H9 (cell line): Measurements from ENCODE around the gene FAM81A. TPM values are rescaled to one million over a fixed set of nuclear protein-coding genes. Genes with fewer than 3 reads are reported as not detected.
"Not testable (repeated sequence)": the region's sequence is repeated elsewhere in the genome, so short reads cannot be mapped to it uniquely, and the experiment has no call there.

Experiments
- DNase-seq: peaks from one replicate; pipeline ENCODE4 v3.0.0-alpha.2; 2017
- H2AFZ ChIP-seq: one replicate; pipeline ENCODE4 v1.6.1; 2013; ENCODE audit warnings: mild to moderate bottlenecking, low read length, control low read depth, moderate library complexity
- H2AK5ac ChIP-seq: 2 replicates; pipeline ENCODE4 v1.6.1; 2013; ENCODE audit warnings: low read length, control low read depth, mixed read lengths; ENCODE audit not compliant: insufficient read length
- H2BK120ac ChIP-seq: one replicate; pipeline ENCODE4 v1.6.1; 2013; ENCODE audit warnings: low read depth, mild to moderate bottlenecking, low read length, control low read depth, inconsistent platforms; ENCODE audit not compliant: poor library complexity, severe bottlenecking
- H2BK12ac ChIP-seq: 2 replicates; pipeline ENCODE4 v1.6.1; 2013; ENCODE audit warnings: low read length, control low read depth, mixed read lengths, low read depth; ENCODE audit not compliant: insufficient read length
- H2BK15ac ChIP-seq: 2 replicates; pipeline ENCODE4 v1.6.1; 2013; ENCODE audit warnings: low read depth, low read length, control low read depth
- H2BK20ac ChIP-seq: one replicate; pipeline ENCODE4 v1.6.1; 2013; ENCODE audit warnings: low read depth, mild to moderate bottlenecking, low read length, control low read depth, inconsistent platforms; ENCODE audit not compliant: poor library complexity, severe bottlenecking
- H2BK5ac ChIP-seq: 2 replicates; pipeline ENCODE4 v1.6.1; 2013; ENCODE audit warnings: low read length, control low read depth, mixed read lengths; ENCODE audit not compliant: insufficient read length
- H3K14ac ChIP-seq: 2 replicates; pipeline ENCODE4 v1.6.1; 2013; ENCODE audit warnings: low read length, control low read depth; ENCODE audit not compliant: insufficient read depth
- H3K18ac ChIP-seq: 2 replicates; pipeline ENCODE4 v1.6.1; 2013; ENCODE audit warnings: low read depth, mild to moderate bottlenecking, mixed read lengths, low read length, control low read depth; ENCODE audit not compliant: insufficient read length
- H3K23ac ChIP-seq: 2 replicates; pipeline ENCODE4 v1.6.1; 2013; ENCODE audit warnings: low read length, control low read depth, mixed read lengths, low read depth; ENCODE audit not compliant: insufficient read length
- H3K23me2 ChIP-seq: 2 replicates; pipeline ENCODE4 v1.6.1; 2013; ENCODE audit warnings: low read depth, mild to moderate bottlenecking, mixed read lengths, low read length, control low read depth; ENCODE audit not compliant: insufficient read length, poor library complexity, severe bottlenecking
- H3K27ac ChIP-seq: 2 replicates; pipeline ENCODE4 v1.5.1; 2013; ENCODE audit warnings: low read length, control low read depth, mixed read lengths, low read depth; ENCODE audit not compliant: insufficient read length
- H3K27me3 ChIP-seq: 2 replicates; pipeline ENCODE4 v1.6.1; 2013; ENCODE audit warnings: low read length, control low read depth, inconsistent platforms; ENCODE audit not compliant: insufficient read depth
- H3K4ac ChIP-seq: 2 replicates; pipeline ENCODE4 v1.6.1; 2013; ENCODE audit warnings: low read depth, mild to moderate bottlenecking, control low read depth, inconsistent platforms, low read length, moderate library complexity
- H3K4me1 ChIP-seq: 2 replicates; pipeline ENCODE4 v1.6.1; 2013; ENCODE audit warnings: low read length, control low read depth, inconsistent platforms; ENCODE audit not compliant: insufficient read depth
- H3K4me2 ChIP-seq: 2 replicates; pipeline ENCODE4 v1.6.1; 2013; ENCODE audit warnings: low read length, control low read depth, mixed read lengths; ENCODE audit not compliant: insufficient read length, insufficient read depth
- H3K56ac ChIP-seq: 2 replicates; pipeline ENCODE4 v1.6.1; 2013; ENCODE audit warnings: low read depth, mild to moderate bottlenecking, mixed read lengths, low read length, control low read depth; ENCODE audit not compliant: insufficient read length
- H3K79me1 ChIP-seq: 2 replicates; pipeline ENCODE4 v1.6.1; 2013; ENCODE audit warnings: low read depth, mild to moderate bottlenecking, moderate library complexity, low read length, control low read depth, inconsistent platforms; ENCODE audit not compliant: insufficient read depth, poor library complexity, severe bottlenecking
- H3K79me2 ChIP-seq: 2 replicates; pipeline ENCODE4 v1.6.1; 2013; ENCODE audit warnings: low read length, control low read depth, inconsistent platforms; ENCODE audit not compliant: insufficient read depth
- H3K9ac ChIP-seq: 2 replicates; pipeline ENCODE4 v1.6.1; 2013; ENCODE audit warnings: low read length, control low read depth, mixed read lengths; ENCODE audit not compliant: insufficient read length; ENCODE audit errors: extremely low read depth
- H3K9me3 ChIP-seq: one replicate; pipeline ENCODE4 v1.6.1; 2013; ENCODE audit warnings: low read depth, low read length, inconsistent platforms; ENCODE audit not compliant: control insufficient read depth
- H3T11ph ChIP-seq: one replicate; pipeline ENCODE4 v1.6.1; 2013; ENCODE audit warnings: mild to moderate bottlenecking, low read length, control low read depth, inconsistent platforms
- H4K20me1 ChIP-seq: one replicate; pipeline ENCODE4 v1.6.1; 2013; ENCODE audit not compliant: control insufficient read depth, insufficient read length, insufficient read depth
- H4K5ac ChIP-seq: 2 replicates; pipeline ENCODE4 v1.6.1; 2013; ENCODE audit warnings: low read depth, mild to moderate bottlenecking, mixed read lengths, low read length, control low read depth; ENCODE audit not compliant: insufficient read length
- H4K8ac ChIP-seq: replicated peaks from 2 replicates; pipeline ENCODE4 v1.6.1; 2013; ENCODE audit warnings: low read length, control low read depth, mixed read lengths, low read depth; ENCODE audit not compliant: insufficient read length
- H4K91ac ChIP-seq: 2 replicates; pipeline ENCODE4 v1.6.1; 2013; ENCODE audit warnings: low read depth, mild to moderate bottlenecking, moderate library complexity, mixed read lengths, low read length, control low read depth; ENCODE audit not compliant: insufficient read length
- H3K27ac Mint-ChIP-seq, 3 experiments: 2 replicates in 2 of 3; 3 replicates in 1 of 3; pipeline ENCODE4 v1.8.0; 2020 to 2021; ENCODE audit warnings: mixed read lengths in 3 of 3, mild to moderate bottlenecking in 1 of 3, moderate library complexity in 1 of 3
- H3K27me3 Mint-ChIP-seq: 2 replicates; pipeline ENCODE4 v1.8.0; 2021; ENCODE audit warnings: low read depth, mild to moderate bottlenecking, moderate library complexity, mixed read lengths
- H3K36me3 Mint-ChIP-seq, 3 experiments: 2 replicates in 2 of 3; 3 replicates in 1 of 3; pipeline ENCODE4 v1.8.0; 2020 to 2021; ENCODE audit warnings: low read depth in 3 of 3, mixed read lengths in 3 of 3; ENCODE audit not compliant: insufficient read depth in 1 of 3
- H3K4me1 Mint-ChIP-seq, 2 experiments: 2 replicates each; pipeline ENCODE4 v1.8.0; 2020; ENCODE audit warnings: mixed read lengths in 2 of 2
- H3K4me3 Mint-ChIP-seq, 2 experiments: 2 replicates in 1 of 2; 3 replicates in 1 of 2; pipeline ENCODE4 v1.8.0; 2020 to 2021; ENCODE audit warnings: mild to moderate bottlenecking in 2 of 2, mixed read lengths in 2 of 2, moderate library complexity in 1 of 2
- H3K9me3 Mint-ChIP-seq, 2 experiments: 2 replicates in 1 of 2; 3 replicates in 1 of 2; pipeline ENCODE4 v1.8.0; 2020; ENCODE audit warnings: mild to moderate bottlenecking in 2 of 2, mixed read lengths in 2 of 2, moderate library complexity in 1 of 2
- WGBS: extraction: QIAGEN DNeasy Blood & Tissue Kit; methylation state at CpG from one replicate; pipeline ENCODE4 v1.1.7; 2013; ENCODE audit warnings: missing lambda C conversion rate, low lambda C conversion rate, mixed read lengths; ENCODE audit not compliant: insufficient read length; ENCODE audit errors: extremely low coverage; 5-methylcytosine and 5-hydroxymethylcytosine counted together
- total RNA-seq: library from RNA; stranded (reverse); gene quantifications from 2 replicates; pipeline ENCODE4 v1.2.1, GENCODE V29; 2021
- TF ChIP-seq, protein P1 (sequence below): fragments of 200-600 bp; sonication (generic); conservative IDR thresholded peaks from 3 replicates; pipeline ENCODE4 v1.8.0; 2021; ENCODE audit warnings: antibody characterized with exemption, mild to moderate bottlenecking

Gene FAM81A
- total RNA-seq, 1 experiment from 2014 or later: 1.7 TPM

DNA sequence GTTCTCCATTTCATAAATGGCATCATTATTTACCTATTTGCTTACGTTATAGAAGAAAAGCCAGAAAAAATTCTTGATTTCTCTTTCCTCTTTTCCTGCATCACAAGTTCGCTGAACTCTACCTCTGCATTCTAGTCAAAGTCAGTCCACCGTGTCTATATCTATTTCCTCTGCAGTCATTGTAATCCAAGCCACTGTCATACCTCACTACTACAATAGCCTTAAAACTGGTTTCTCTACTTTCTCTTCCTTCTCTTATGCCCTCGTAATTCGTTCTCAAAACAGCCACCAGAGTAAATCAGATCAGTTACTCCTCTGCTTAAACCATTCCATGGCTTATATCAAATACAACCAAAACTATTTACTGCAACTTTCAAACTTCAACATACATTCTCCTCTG is 13.4 kb upstream of the FAM81A start:
- Histone ChIP-seq H3K79me2 (no peaks in the 10 kb centered on the region), H2BK20ac (no peak overlapping the region), H3K23ac (no peak overlapping the region), H3K4ac (no peak overlapping the region), H3K4me2 (no peak overlapping the region), H3T11ph (no peak overlapping the region), H3K18ac (no peak overlapping the region), H3K79me1 (no peaks in the 10 kb centered on the region), H2AFZ (no peak overlapping the region), H3K4me1 (peaks cover 7% of the 10 kb centered on the region; the same call in 1 of the 2 replicates), H3K23me2 (no peaks in the 10 kb centered on the region), H4K91ac (no peak overlapping the region), H4K5ac (no peak overlapping the region), H3K56ac (no peak overlapping the region), H2BK5ac (no peak overlapping the region), H4K8ac (no peak overlapping the region), H2BK12ac (no peak overlapping the region), H3K9ac (no peak overlapping the region), H3K14ac (no peak overlapping the region), H4K20me1 (no peaks in the 10 kb centered on the region), H2BK15ac (no peak overlapping the region), H3K27me3 (no peaks in the 10 kb centered on the region), H3K9me3 (no peaks in the 10 kb centered on the region), H3K27ac (no peak overlapping the region), H2BK120ac (no peak overlapping the region), H2AK5ac (no peak overlapping the region)
- Mint-ChIP-seq H3K27ac (no peak overlapping the region), H3K4me1 (peaks cover 16% of the 10 kb centered on the region in 2 experiments), H3K27me3 (peaks cover 11% of the 10 kb centered on the region; the same call in 1 of the 2 replicates), H3K9me3 (peaks cover 8 to 9% of the 10 kb centered on the region in 2 experiments; a peak in 1 of 5 replicates), H3K36me3 (no peaks in the 10 kb centered on the region; a peak in 1 of 7 replicates), H3K4me3 (no peak overlapping the region)
- WGBS: no CpG with 5 or more reads among the region's 5 CpGs
- DNase-seq: no peak
- TF ChIP-seq, protein P1, sequence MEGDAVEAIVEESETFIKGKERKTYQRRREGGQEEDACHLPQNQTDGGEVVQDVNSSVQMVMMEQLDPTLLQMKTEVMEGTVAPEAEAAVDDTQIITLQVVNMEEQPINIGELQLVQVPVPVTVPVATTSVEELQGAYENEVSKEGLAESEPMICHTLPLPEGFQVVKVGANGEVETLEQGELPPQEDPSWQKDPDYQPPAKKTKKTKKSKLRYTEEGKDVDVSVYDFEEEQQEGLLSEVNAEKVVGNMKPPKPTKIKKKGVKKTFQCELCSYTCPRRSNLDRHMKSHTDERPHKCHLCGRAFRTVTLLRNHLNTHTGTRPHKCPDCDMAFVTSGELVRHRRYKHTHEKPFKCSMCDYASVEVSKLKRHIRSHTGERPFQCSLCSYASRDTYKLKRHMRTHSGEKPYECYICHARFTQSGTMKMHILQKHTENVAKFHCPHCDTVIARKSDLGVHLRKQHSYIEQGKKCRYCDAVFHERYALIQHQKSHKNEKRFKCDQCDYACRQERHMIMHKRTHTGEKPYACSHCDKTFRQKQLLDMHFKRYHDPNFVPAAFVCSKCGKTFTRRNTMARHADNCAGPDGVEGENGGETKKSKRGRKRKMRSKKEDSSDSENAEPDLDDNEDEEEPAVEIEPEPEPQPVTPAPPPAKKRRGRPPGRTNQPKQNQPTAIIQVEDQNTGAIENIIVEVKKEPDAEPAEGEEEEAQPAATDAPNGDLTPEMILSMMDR: no peak

DNA sequence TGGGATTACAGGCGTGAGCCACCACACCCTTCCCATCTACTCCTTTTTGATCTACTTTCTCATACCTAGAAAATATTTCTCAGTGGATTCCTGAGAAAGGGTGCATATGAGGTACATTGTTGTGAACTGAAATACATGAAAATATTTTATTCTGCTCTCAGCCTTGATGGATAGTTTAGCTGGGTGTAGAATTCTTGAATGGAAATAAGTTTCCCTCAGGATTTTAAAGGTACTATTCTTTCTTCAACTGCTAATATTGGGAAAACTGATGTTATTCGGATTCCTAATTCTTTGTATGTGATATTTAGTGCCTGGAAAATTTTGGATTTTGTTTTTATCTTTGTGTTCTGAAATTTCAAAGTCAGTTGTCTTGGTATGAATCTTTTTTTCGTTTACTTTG is 9.1 kb upstream of the FAM81A start:
- no CpG with 5 or more reads among the region's 3 CpGs for WGBS
- H3K23me2 ChIP-seq: not testable (repeated sequence)

More for the DNA sequence above, 9.1 kb upstream of the FAM81A start:
- not testable (repeated sequence) for H2AK5ac ChIP-seq, H2BK120ac ChIP-seq, H3K27me3 Mint-ChIP-seq, H3K4ac ChIP-seq, H3K27ac Mint-ChIP-seq, H4K20me1 ChIP-seq, H3K36me3 Mint-ChIP-seq, H3K9me3 ChIP-seq, H2BK5ac ChIP-seq, H3K4me2 ChIP-seq, H3K4me3 Mint-ChIP-seq, H4K5ac ChIP-seq, H2BK12ac ChIP-seq, DNase-seq, H3K9ac ChIP-seq, H3K9me3 Mint-ChIP-seq, H4K8ac ChIP-seq, H3K23ac ChIP-seq, H3K4me1 ChIP-seq, H2BK15ac ChIP-seq, H3K56ac ChIP-seq, H3K4me1 Mint-ChIP-seq, H3K79me1 ChIP-seq, H3K18ac ChIP-seq, H3K79me2 ChIP-seq, H2BK20ac ChIP-seq, H3T11ph ChIP-seq, H3K14ac ChIP-seq, H4K91ac ChIP-seq, H3K27me3 ChIP-seq, H3K27ac ChIP-seq, H2AFZ ChIP-seq
